ENCODE measurements around the gene PTTG1.

PTTG1 gene

DNA sequence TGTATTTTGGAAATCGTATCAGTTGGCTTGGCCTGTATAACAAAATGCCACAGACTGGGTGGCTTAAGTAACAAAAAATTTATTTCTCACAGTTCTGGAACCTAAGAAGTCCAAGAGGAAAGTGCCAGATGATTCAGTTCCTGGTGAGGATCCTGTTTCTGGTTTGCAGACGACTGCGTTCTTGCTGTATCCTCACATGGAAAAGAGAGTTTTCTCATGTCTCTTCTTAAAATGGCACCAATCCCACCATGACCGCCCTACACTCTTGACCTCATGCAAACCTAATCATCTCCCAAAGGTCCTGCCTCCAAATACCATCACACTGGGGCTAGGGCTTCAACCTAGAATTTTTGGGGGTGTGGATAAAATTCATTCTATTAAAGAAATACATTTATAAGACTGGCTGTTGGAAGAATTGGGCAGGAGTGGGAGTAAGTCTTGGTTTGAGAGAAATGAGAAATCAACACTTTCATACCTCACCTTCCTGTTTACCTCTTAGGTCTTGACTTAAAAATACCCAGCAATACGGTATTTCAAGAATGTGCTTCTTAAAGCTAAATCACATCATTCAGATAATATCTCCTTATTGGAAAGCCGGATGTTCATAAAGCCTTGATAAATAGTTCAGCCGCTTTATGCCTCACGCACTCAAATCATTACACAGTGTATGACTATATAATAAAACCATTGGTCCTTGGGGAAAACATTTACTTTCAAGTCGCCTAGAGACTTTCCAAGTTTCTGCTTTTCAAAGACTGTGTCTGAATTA is 28.7 kb downstream of the PTTG1 start:
- H3K4me3 ChIP-seq (ENCODE audit: low read depth in 1 of 5, low read length in 5 of 5): no peak overlapping the region

DNA sequence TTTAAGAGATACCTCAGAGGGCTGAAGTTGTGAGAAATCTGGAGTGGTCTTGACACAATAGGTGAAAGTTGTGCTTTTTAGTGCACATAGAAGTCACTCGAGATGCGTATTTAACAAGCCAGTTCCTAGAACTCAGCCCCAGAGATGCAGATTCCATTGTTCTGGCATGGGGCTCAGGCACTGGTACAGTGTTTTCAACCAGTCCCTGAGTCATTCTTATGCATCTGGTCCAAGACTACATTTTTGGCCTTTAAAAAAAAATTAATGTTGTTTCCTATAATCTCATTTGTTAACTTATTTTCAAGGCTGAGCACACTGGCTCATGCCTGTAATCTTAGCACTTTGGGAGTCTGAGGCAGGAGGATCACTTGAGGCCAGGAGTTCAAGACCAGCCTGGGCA is 29.6 kb downstream of the PTTG1 start:
- H3K9me3 ChIP-seq (ENCODE audit: control insufficient read depth in 5 of 5, low read length in 5 of 5): no peaks in the 10 kb centered on the region
- H3K4me3 ChIP-seq (ENCODE audit: low read depth in 1 of 5, low read length in 5 of 5): no peak overlapping the region
- H3K27me3 ChIP-seq (ENCODE audit: control insufficient read depth in 5 of 5, insufficient read depth in 4 of 5, low read length in 5 of 5): no peaks in the 10 kb centered on the region
- H3K9ac ChIP-seq (ENCODE audit: low read length in 5 of 5): no peak overlapping the region
- no peaks in the 10 kb centered on the region for H3K36me3 ChIP-seq (ENCODE audit: control insufficient read depth in 5 of 5, insufficient read depth in 5 of 5, low read length in 5 of 5)
- H3K27ac ChIP-seq (ENCODE audit: low read depth, low read length): no peak overlapping the region
- peaks cover 0 to 11% (median 3%) of the 10 kb centered on the region in 5 donors for H3K4me1 ChIP-seq (ENCODE audit: control insufficient read depth in 5 of 5, insufficient read depth in 5 of 5, low read length in 5 of 5)

More for the DNA sequence above, 28.7 kb downstream of the PTTG1 start:
- Histone ChIP-seq H3K9me3 (ENCODE audit: control insufficient read depth in 5 of 5, low read length in 5 of 5) (no peaks in the 10 kb centered on the region), H3K9ac (ENCODE audit: low read length in 5 of 5) (no peak overlapping the region), H3K36me3 (ENCODE audit: control insufficient read depth in 5 of 5, insufficient read depth in 5 of 5, low read length in 5 of 5) (no peaks in the 10 kb centered on the region), H3K27me3 (ENCODE audit: control insufficient read depth in 5 of 5, insufficient read depth in 4 of 5, low read length in 5 of 5) (no peaks in the 10 kb centered on the region), H3K27ac (ENCODE audit: low read depth, low read length) (no peak overlapping the region), H3K4me1 (ENCODE audit: control insufficient read depth in 5 of 5, insufficient read depth in 5 of 5, low read length in 5 of 5) (peaks cover 0 to 11% (median 3%) of the 10 kb centered on the region in 5 donors)

- Histone ChIP-seq H3K27me3 (ENCODE audit: control insufficient read depth in 5 of 5, insufficient read depth in 4 of 5, low read length in 5 of 5) (no peaks in the 10 kb centered on the region), H3K36me3 (ENCODE audit: control insufficient read depth in 5 of 5, insufficient read depth in 5 of 5, low read length in 5 of 5) (no peaks in the 10 kb centered on the region), H3K4me3 (ENCODE audit: low read depth in 1 of 5, low read length in 5 of 5) (no peak overlapping the region), H3K9me3 (ENCODE audit: control insufficient read depth in 5 of 5, low read length in 5 of 5) (no peaks in the 10 kb centered on the region), H3K27ac (ENCODE audit: low read depth, low read length) (no peak overlapping the region), H3K4me1 (ENCODE audit: control insufficient read depth in 5 of 5, insufficient read depth in 5 of 5, low read length in 5 of 5) (peaks cover 0 to 11% (median 3%) of the 10 kb centered on the region in 5 donors), H3K9ac (ENCODE audit: low read length in 5 of 5) (no peak overlapping the region)
These were observed 30.4 kb downstream of the PTTG1 start for GRCh38 chr5:160452036-160452435.

GRCh38 chr5:160452795-160453194 is 31.1 kb downstream of the PTTG1 start:
- Histone ChIP-seq H3K27me3 (ENCODE audit: control insufficient read depth in 5 of 5, insufficient read depth in 4 of 5, low read length in 5 of 5) (no peaks in the 10 kb centered on the region), H3K27ac (ENCODE audit: low read depth, low read length) (no peak overlapping the region), H3K4me3 (ENCODE audit: low read depth in 1 of 5, low read length in 5 of 5) (no peak overlapping the region), H3K4me1 (ENCODE audit: control insufficient read depth in 5 of 5, insufficient read depth in 5 of 5, low read length in 5 of 5) (peaks cover 0 to 11% (median 3%) of the 10 kb centered on the region in 5 donors), H3K36me3 (ENCODE audit: control insufficient read depth in 5 of 5, insufficient read depth in 5 of 5, low read length in 5 of 5) (no peaks in the 10 kb centered on the region), H3K9ac (ENCODE audit: low read length in 5 of 5) (no peak overlapping the region), H3K9me3 (ENCODE audit: control insufficient read depth in 5 of 5, low read length in 5 of 5) (no peaks in the 10 kb centered on the region)

- no peaks in the 10 kb centered on the region for H3K9me3 ChIP-seq (ENCODE audit: control insufficient read depth in 5 of 5, low read length in 5 of 5)
- H3K36me3 ChIP-seq (ENCODE audit: control insufficient read depth in 5 of 5, insufficient read depth in 5 of 5, low read length in 5 of 5): no peaks in the 10 kb centered on the region
- no peaks in the 10 kb centered on the region for H3K27me3 ChIP-seq (ENCODE audit: control insufficient read depth in 5 of 5, insufficient read depth in 4 of 5, low read length in 5 of 5)
- no peak overlapping the region for H3K4me3 ChIP-seq (ENCODE audit: low read depth in 1 of 5, low read length in 5 of 5)
- H3K9ac ChIP-seq (ENCODE audit: low read length in 5 of 5): no peak overlapping the region
- peaks cover 0 to 11% (median 3%) of the 10 kb centered on the region in 5 donors for H3K4me1 ChIP-seq (ENCODE audit: control insufficient read depth in 5 of 5, insufficient read depth in 5 of 5, low read length in 5 of 5)
- H3K27ac ChIP-seq (ENCODE audit: low read depth, low read length): no peak overlapping the region
These were observed 32.1 kb downstream of the PTTG1 start for GRCh38 chr5:160453751-160454150.

- Histone ChIP-seq H3K4me3 (ENCODE audit: low read depth in 1 of 5, low read length in 5 of 5) (no peak overlapping the region), H3K9me3 (ENCODE audit: control insufficient read depth in 5 of 5, low read length in 5 of 5) (no peaks in the 10 kb centered on the region), H3K27ac (ENCODE audit: low read depth, low read length) (no peak overlapping the region), H3K36me3 (ENCODE audit: control insufficient read depth in 5 of 5, insufficient read depth in 5 of 5, low read length in 5 of 5) (no peaks in the 10 kb centered on the region), H3K4me1 (ENCODE audit: control insufficient read depth in 5 of 5, insufficient read depth in 5 of 5, low read length in 5 of 5) (peaks cover 0 to 11% (median 3%) of the 10 kb centered on the region in 5 donors), H3K9ac (ENCODE audit: low read length in 5 of 5) (no peak overlapping the region), H3K27me3 (ENCODE audit: control insufficient read depth in 5 of 5, insufficient read depth in 4 of 5, low read length in 5 of 5) (no peaks in the 10 kb centered on the region)
These were observed 33.9 kb downstream of the PTTG1 start for GRCh38 chr5:160455600-160455999.

- Histone ChIP-seq H3K4me1 (ENCODE audit: control insufficient read depth in 5 of 5, insufficient read depth in 5 of 5, low read length in 5 of 5) (peaks cover 0 to 11% (median 3%) of the 10 kb centered on the region in 5 donors), H3K27me3 (ENCODE audit: control insufficient read depth in 5 of 5, insufficient read depth in 4 of 5, low read length in 5 of 5) (no peaks in the 10 kb centered on the region), H3K27ac (ENCODE audit: low read depth, low read length) (no peak overlapping the region)
These were observed 35.0 kb downstream of the PTTG1 start for GRCh38 chr5:160456480-160457177.

DNA sequence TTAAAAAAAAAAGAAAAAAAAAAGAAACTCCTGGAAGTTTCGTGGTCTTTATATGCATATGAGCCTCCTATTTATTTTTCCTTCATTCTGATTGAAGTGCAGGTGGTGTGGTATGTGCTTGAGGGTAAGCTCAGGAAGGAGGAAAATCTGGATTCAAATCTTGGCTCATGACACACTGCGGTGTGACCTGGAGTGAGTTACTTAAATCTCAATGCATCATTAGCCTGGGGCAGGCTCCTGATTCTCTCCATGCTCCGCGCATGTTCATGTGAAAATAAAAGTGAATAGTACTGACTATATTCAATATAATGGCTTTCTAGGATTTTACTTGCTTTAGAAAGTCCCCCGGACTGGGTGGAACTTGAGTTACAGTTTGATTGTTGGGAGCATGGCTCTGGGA is 35.6 kb downstream of the PTTG1 start:
- no peaks in the 10 kb centered on the region for H3K36me3 ChIP-seq (ENCODE audit: control insufficient read depth in 5 of 5, insufficient read depth in 5 of 5, low read length in 5 of 5)
- no peaks in the 10 kb centered on the region for H3K27me3 ChIP-seq (ENCODE audit: control insufficient read depth in 5 of 5, insufficient read depth in 4 of 5, low read length in 5 of 5)
- no peak overlapping the region for H3K27ac ChIP-seq (ENCODE audit: low read depth, low read length)
- no peaks in the 10 kb centered on the region for H3K9me3 ChIP-seq (ENCODE audit: control insufficient read depth in 5 of 5, low read length in 5 of 5)
- peaks cover 0 to 9% (median 3%) of the 10 kb centered on the region in 5 donors for H3K4me1 ChIP-seq (ENCODE audit: control insufficient read depth in 5 of 5, insufficient read depth in 5 of 5, low read length in 5 of 5)
- no peak overlapping the region for H3K9ac ChIP-seq (ENCODE audit: low read length in 5 of 5)
- H3K4me3 ChIP-seq (ENCODE audit: low read depth in 1 of 5, low read length in 5 of 5): no peak overlapping the region

More at GRCh38 chr5:160456480-160457177, 35.0 kb downstream of the PTTG1 start:
- Histone ChIP-seq H3K9ac (ENCODE audit: low read length in 5 of 5) (no peak overlapping the region), H3K9me3 (ENCODE audit: control insufficient read depth in 5 of 5, low read length in 5 of 5) (no peaks in the 10 kb centered on the region), H3K4me3 (ENCODE audit: low read depth in 1 of 5, low read length in 5 of 5) (no peak overlapping the region), H3K36me3 (ENCODE audit: control insufficient read depth in 5 of 5, insufficient read depth in 5 of 5, low read length in 5 of 5) (no peaks in the 10 kb centered on the region)

GRCh38 chr5:160458806-160459800 is 37.4 kb downstream of the PTTG1 start:
- H3K27ac ChIP-seq (ENCODE audit: low read depth, low read length): no peak overlapping the region
- no peaks in the 10 kb centered on the region for H3K9me3 ChIP-seq (ENCODE audit: control insufficient read depth in 5 of 5, low read length in 5 of 5)
- H3K36me3 ChIP-seq (ENCODE audit: control insufficient read depth in 5 of 5, insufficient read depth in 5 of 5, low read length in 5 of 5): no peaks in the 10 kb centered on the region
- no peak overlapping the region for H3K9ac ChIP-seq (ENCODE audit: low read length in 5 of 5)
- H3K4me3 ChIP-seq (ENCODE audit: low read depth in 1 of 5, low read length in 5 of 5): no peak overlapping the region
- peaks cover 0 to 3% (median 0%) of the 10 kb centered on the region in 5 donors for H3K4me1 ChIP-seq (ENCODE audit: control insufficient read depth in 5 of 5, insufficient read depth in 5 of 5, low read length in 5 of 5)
- no peaks in the 10 kb centered on the region for H3K27me3 ChIP-seq (ENCODE audit: control insufficient read depth in 5 of 5, insufficient read depth in 4 of 5, low read length in 5 of 5)
